H9 (cell line): ENCODE measurements around the gene C1orf21. TPM values are rescaled to one million over a fixed set of nuclear protein-coding genes. Genes with fewer than 3 reads are reported as not detected.

ENCODE experiments used
- DNase-seq: peaks from one replicate; pipeline ENCODE4 v3.0.0-alpha.2; 2017
- H2AFZ ChIP-seq: one replicate; pipeline ENCODE4 v1.6.1; 2013; ENCODE audit warnings: mild to moderate bottlenecking, low read length, control low read depth, moderate library complexity
- H2AK5ac ChIP-seq: 2 replicates; pipeline ENCODE4 v1.6.1; 2013; ENCODE audit warnings: low read length, control low read depth, mixed read lengths; ENCODE audit not compliant: insufficient read length
- H2BK120ac ChIP-seq: one replicate; pipeline ENCODE4 v1.6.1; 2013; ENCODE audit warnings: low read depth, mild to moderate bottlenecking, low read length, control low read depth, inconsistent platforms; ENCODE audit not compliant: poor library complexity, severe bottlenecking
- H2BK12ac ChIP-seq: 2 replicates; pipeline ENCODE4 v1.6.1; 2013; ENCODE audit warnings: low read length, control low read depth, mixed read lengths, low read depth; ENCODE audit not compliant: insufficient read length
- H2BK15ac ChIP-seq: 2 replicates; pipeline ENCODE4 v1.6.1; 2013; ENCODE audit warnings: low read depth, low read length, control low read depth
- H2BK20ac ChIP-seq: one replicate; pipeline ENCODE4 v1.6.1; 2013; ENCODE audit warnings: low read depth, mild to moderate bottlenecking, low read length, control low read depth, inconsistent platforms; ENCODE audit not compliant: poor library complexity, severe bottlenecking
- H2BK5ac ChIP-seq: 2 replicates; pipeline ENCODE4 v1.6.1; 2013; ENCODE audit warnings: low read length, control low read depth, mixed read lengths; ENCODE audit not compliant: insufficient read length
- H3K14ac ChIP-seq: 2 replicates; pipeline ENCODE4 v1.6.1; 2013; ENCODE audit warnings: low read length, control low read depth; ENCODE audit not compliant: insufficient read depth
- H3K18ac ChIP-seq: 2 replicates; pipeline ENCODE4 v1.6.1; 2013; ENCODE audit warnings: low read depth, mild to moderate bottlenecking, mixed read lengths, low read length, control low read depth; ENCODE audit not compliant: insufficient read length
- H3K23ac ChIP-seq: 2 replicates; pipeline ENCODE4 v1.6.1; 2013; ENCODE audit warnings: low read length, control low read depth, mixed read lengths, low read depth; ENCODE audit not compliant: insufficient read length
- H3K23me2 ChIP-seq: 2 replicates; pipeline ENCODE4 v1.6.1; 2013; ENCODE audit warnings: low read depth, mild to moderate bottlenecking, mixed read lengths, low read length, control low read depth; ENCODE audit not compliant: insufficient read length, poor library complexity, severe bottlenecking
- H3K27ac ChIP-seq: 2 replicates; pipeline ENCODE4 v1.5.1; 2013; ENCODE audit warnings: low read length, control low read depth, mixed read lengths, low read depth; ENCODE audit not compliant: insufficient read length
- H3K27me3 ChIP-seq: 2 replicates; pipeline ENCODE4 v1.6.1; 2013; ENCODE audit warnings: low read length, control low read depth, inconsistent platforms; ENCODE audit not compliant: insufficient read depth
- H3K4ac ChIP-seq: 2 replicates; pipeline ENCODE4 v1.6.1; 2013; ENCODE audit warnings: low read depth, mild to moderate bottlenecking, control low read depth, inconsistent platforms, low read length, moderate library complexity
- H3K4me1 ChIP-seq: 2 replicates; pipeline ENCODE4 v1.6.1; 2013; ENCODE audit warnings: low read length, control low read depth, inconsistent platforms; ENCODE audit not compliant: insufficient read depth
- H3K4me2 ChIP-seq: 2 replicates; pipeline ENCODE4 v1.6.1; 2013; ENCODE audit warnings: low read length, control low read depth, mixed read lengths; ENCODE audit not compliant: insufficient read length, insufficient read depth
- H3K56ac ChIP-seq: 2 replicates; pipeline ENCODE4 v1.6.1; 2013; ENCODE audit warnings: low read depth, mild to moderate bottlenecking, mixed read lengths, low read length, control low read depth; ENCODE audit not compliant: insufficient read length
- H3K79me1 ChIP-seq: 2 replicates; pipeline ENCODE4 v1.6.1; 2013; ENCODE audit warnings: low read depth, mild to moderate bottlenecking, moderate library complexity, low read length, control low read depth, inconsistent platforms; ENCODE audit not compliant: insufficient read depth, poor library complexity, severe bottlenecking
- H3K79me2 ChIP-seq: 2 replicates; pipeline ENCODE4 v1.6.1; 2013; ENCODE audit warnings: low read length, control low read depth, inconsistent platforms; ENCODE audit not compliant: insufficient read depth
- H3K9ac ChIP-seq: 2 replicates; pipeline ENCODE4 v1.6.1; 2013; ENCODE audit warnings: low read length, control low read depth, mixed read lengths; ENCODE audit not compliant: insufficient read length; ENCODE audit errors: extremely low read depth
- H3K9me3 ChIP-seq: one replicate; pipeline ENCODE4 v1.6.1; 2013; ENCODE audit warnings: low read depth, low read length, inconsistent platforms; ENCODE audit not compliant: control insufficient read depth
- H3T11ph ChIP-seq: one replicate; pipeline ENCODE4 v1.6.1; 2013; ENCODE audit warnings: mild to moderate bottlenecking, low read length, control low read depth, inconsistent platforms
- H4K20me1 ChIP-seq: one replicate; pipeline ENCODE4 v1.6.1; 2013; ENCODE audit not compliant: control insufficient read depth, insufficient read length, insufficient read depth
- H4K5ac ChIP-seq: 2 replicates; pipeline ENCODE4 v1.6.1; 2013; ENCODE audit warnings: low read depth, mild to moderate bottlenecking, mixed read lengths, low read length, control low read depth; ENCODE audit not compliant: insufficient read length
- H4K8ac ChIP-seq: replicated peaks from 2 replicates; pipeline ENCODE4 v1.6.1; 2013; ENCODE audit warnings: low read length, control low read depth, mixed read lengths, low read depth; ENCODE audit not compliant: insufficient read length
- H4K91ac ChIP-seq: 2 replicates; pipeline ENCODE4 v1.6.1; 2013; ENCODE audit warnings: low read depth, mild to moderate bottlenecking, moderate library complexity, mixed read lengths, low read length, control low read depth; ENCODE audit not compliant: insufficient read length
- H3K27ac Mint-ChIP-seq, 3 experiments: 2 replicates in 2 of 3; 3 replicates in 1 of 3; pipeline ENCODE4 v1.8.0; 2020 to 2021; ENCODE audit warnings: mixed read lengths in 3 of 3, mild to moderate bottlenecking in 1 of 3, moderate library complexity in 1 of 3
- H3K27me3 Mint-ChIP-seq: 2 replicates; pipeline ENCODE4 v1.8.0; 2021; ENCODE audit warnings: low read depth, mild to moderate bottlenecking, moderate library complexity, mixed read lengths
- H3K36me3 Mint-ChIP-seq, 3 experiments: 2 replicates in 2 of 3; 3 replicates in 1 of 3; pipeline ENCODE4 v1.8.0; 2020 to 2021; ENCODE audit warnings: low read depth in 3 of 3, mixed read lengths in 3 of 3; ENCODE audit not compliant: insufficient read depth in 1 of 3
- H3K4me1 Mint-ChIP-seq, 2 experiments: 2 replicates each; pipeline ENCODE4 v1.8.0; 2020; ENCODE audit warnings: mixed read lengths in 2 of 2
- H3K4me3 Mint-ChIP-seq, 2 experiments: 2 replicates in 1 of 2; 3 replicates in 1 of 2; pipeline ENCODE4 v1.8.0; 2020 to 2021; ENCODE audit warnings: mild to moderate bottlenecking in 2 of 2, mixed read lengths in 2 of 2, moderate library complexity in 1 of 2
- H3K9me3 Mint-ChIP-seq, 2 experiments: 2 replicates in 1 of 2; 3 replicates in 1 of 2; pipeline ENCODE4 v1.8.0; 2020; ENCODE audit warnings: mild to moderate bottlenecking in 2 of 2, mixed read lengths in 2 of 2, moderate library complexity in 1 of 2
- total RNA-seq: library from RNA; stranded (reverse); gene quantifications from 2 replicates; pipeline ENCODE4 v1.2.1, GENCODE V29; 2021
- TF ChIP-seq, protein P1 (sequence below): fragments of 200-600 bp; sonication (generic); conservative IDR thresholded peaks from 3 replicates; pipeline ENCODE4 v1.8.0; 2021; ENCODE audit warnings: antibody characterized with exemption, mild to moderate bottlenecking

Gene C1orf21
- total RNA-seq, 1 experiment from 2014 or later: 36.0 TPM

DNA sequence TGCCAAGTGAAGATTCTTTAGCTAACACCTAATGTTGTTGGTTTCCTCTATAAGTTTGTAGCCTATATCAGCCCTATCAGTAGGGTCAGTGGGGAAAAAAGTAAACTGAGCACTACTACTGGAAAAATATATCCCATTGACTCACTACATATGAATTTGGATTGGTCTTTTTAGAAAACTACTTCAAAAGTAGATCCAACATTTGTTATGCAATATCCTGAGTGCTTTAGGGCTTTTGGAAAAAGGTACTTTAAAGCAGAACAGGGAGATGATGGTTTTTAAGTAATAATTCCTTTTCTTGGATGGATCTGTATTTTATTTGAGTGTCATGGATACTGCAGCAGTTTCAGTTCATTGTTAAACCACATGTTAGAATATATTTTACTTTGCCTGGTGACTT, 7.1 kb downstream of the C1orf21 start:
- Histone ChIP-seq H3T11ph (no peak overlapping the region), H2BK5ac (no peak overlapping the region), H3K56ac (no peak overlapping the region), H4K8ac (no peak overlapping the region), H2BK12ac (no peak overlapping the region), H2BK20ac (no peak overlapping the region), H2AK5ac (no peak overlapping the region), H3K23ac (no peak overlapping the region), H4K5ac (no peak overlapping the region), H3K23me2 (no peaks in the 10 kb centered on the region), H3K18ac (no peak overlapping the region), H3K79me1 (peaks cover 2% of the 10 kb centered on the region), H3K9me3 (no peaks in the 10 kb centered on the region), H2AFZ (no peak overlapping the region), H3K4me2 (no peak overlapping the region), H3K79me2 (peaks cover 6% of the 10 kb centered on the region; the same call in 1 of the 2 replicates), H3K14ac (no peak overlapping the region), H3K4me1 (0 out of 2 replicates have a peak, but pooled peaks cover 3% of the 10 kb centered on the region), H3K4ac (no peak overlapping the region), H4K20me1 (no peaks in the 10 kb centered on the region), H3K9ac (no peak overlapping the region), H3K27me3 (no peaks in the 10 kb centered on the region), H4K91ac (no peak overlapping the region), H2BK120ac (no peak overlapping the region), H2BK15ac (no peak overlapping the region), H3K27ac (no peak overlapping the region)
- TF ChIP-seq, protein P1, sequence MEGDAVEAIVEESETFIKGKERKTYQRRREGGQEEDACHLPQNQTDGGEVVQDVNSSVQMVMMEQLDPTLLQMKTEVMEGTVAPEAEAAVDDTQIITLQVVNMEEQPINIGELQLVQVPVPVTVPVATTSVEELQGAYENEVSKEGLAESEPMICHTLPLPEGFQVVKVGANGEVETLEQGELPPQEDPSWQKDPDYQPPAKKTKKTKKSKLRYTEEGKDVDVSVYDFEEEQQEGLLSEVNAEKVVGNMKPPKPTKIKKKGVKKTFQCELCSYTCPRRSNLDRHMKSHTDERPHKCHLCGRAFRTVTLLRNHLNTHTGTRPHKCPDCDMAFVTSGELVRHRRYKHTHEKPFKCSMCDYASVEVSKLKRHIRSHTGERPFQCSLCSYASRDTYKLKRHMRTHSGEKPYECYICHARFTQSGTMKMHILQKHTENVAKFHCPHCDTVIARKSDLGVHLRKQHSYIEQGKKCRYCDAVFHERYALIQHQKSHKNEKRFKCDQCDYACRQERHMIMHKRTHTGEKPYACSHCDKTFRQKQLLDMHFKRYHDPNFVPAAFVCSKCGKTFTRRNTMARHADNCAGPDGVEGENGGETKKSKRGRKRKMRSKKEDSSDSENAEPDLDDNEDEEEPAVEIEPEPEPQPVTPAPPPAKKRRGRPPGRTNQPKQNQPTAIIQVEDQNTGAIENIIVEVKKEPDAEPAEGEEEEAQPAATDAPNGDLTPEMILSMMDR: no peak
- Mint-ChIP-seq H3K4me1 (peaks cover 45 to 84% of the 10 kb centered on the region in 2 experiments), H3K9me3 (no peaks in the 10 kb centered on the region), H3K4me3 (no peak overlapping the region), H3K27ac (no peak overlapping the region), H3K36me3 (0 out of 7 replicates have a peak, but pooled peaks cover 0 to 2% (median 0%) of the 10 kb centered on the region in 3 experiments), H3K27me3 (peaks cover 5% of the 10 kb centered on the region; the same call in 1 of the 2 replicates)
- no peak for DNase-seq
